Transverse colon (tissue), 3 donors: ENCODE data around the gene TAF1A.

Experiments
- CTCF ChIP-seq, 5 experiments: fragments of 200-600 bp in 3 of 5; fragments of 450-650 bp in 2 of 5; sonication (generic) in 3 of 5; IDR thresholded peaks; 1 replicate in 2 of 5; 2 replicates in 3 of 5; pipeline ENCODE4 v1.5.1; 2016 to 2017; ENCODE audit warnings: antibody characterized with exemption in 5 of 5, inconsistent platforms in 3 of 5, mild to moderate bottlenecking in 2 of 5, moderate library complexity in 1 of 5
- EP300 ChIP-seq: sonication (generic); formaldehyde crosslinking; IDR thresholded peaks from one replicate; pipeline ENCODE4 v1.6.1; 2017; ENCODE audit warnings: antibody characterized with exemption, low read depth
- POLR2A ChIP-seq: fragments of 450-650 bp; IDR thresholded peaks from one replicate; pipeline ENCODE4 v1.6.1; 2016; ENCODE audit warnings: antibody characterized with exemption, mild to moderate bottlenecking, moderate library complexity

GRCh38 chr1:222521299-222522104, 68.2 kb downstream of the TAF1A start:
- TF ChIP-seq CTCF (IDR thresholded peaks at IDR 0.05) (no peak), POLR2A (no peak), EP300 (no peak)
